Right lobe of liver (tissue), 4 donors: ENCODE results near the gene TNFAIP8.

Experiments
- CTCF ChIP-seq, 4 donors: fragments of 200-600 bp in 3 of 4; fragments of 450-650 bp in 1 of 4; IDR thresholded peaks; one replicate each; pipeline versions ENCODE4 v1.5.1 to v1.8.0; 2016 to 2022; ENCODE audit warnings: antibody characterized with exemption in 4 of 4, mild to moderate bottlenecking in 2 of 4
- POLR2A ChIP-seq: fragments of 450-650 bp; IDR thresholded peaks from one replicate; pipeline ENCODE4 v1.6.1; 2017; ENCODE audit warnings: antibody characterized with exemption, mild to moderate bottlenecking
- donor health status: DM: no; HTN: no; CAD: no.
- donor health status: DM: no; HTN: no; CAD: no.
- donor health status: DM: no; HTN: yes; CAD: no.

DNA sequence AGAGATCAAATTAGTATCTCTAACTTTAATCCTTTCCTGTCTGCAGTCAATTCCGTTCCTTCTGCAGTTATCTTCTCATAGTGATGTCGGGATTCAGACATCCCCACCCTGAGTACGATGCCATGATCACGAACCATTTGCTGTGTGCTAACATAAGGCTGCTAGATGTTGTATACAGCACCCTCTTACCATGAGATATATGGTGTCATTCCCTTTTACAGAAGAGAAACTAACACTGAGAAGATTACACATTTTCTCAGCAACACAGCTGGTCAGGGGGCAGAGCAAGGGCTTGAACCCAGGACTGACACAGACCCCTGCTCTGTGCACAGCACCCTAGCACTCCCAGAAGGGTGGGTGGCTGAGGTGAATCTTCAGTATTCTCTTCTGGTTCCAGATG, 49.6 kb downstream of the TNFAIP8 start:
- TF ChIP-seq POLR2A (no peak), CTCF (IDR thresholded peaks at IDR 0.05) (no peak)
